ENCODE data around the gene PSD2. TPM values are rescaled to one million over a fixed set of nuclear protein-coding genes. Genes with fewer than 3 reads are reported as not detected.

PSD2 gene
- total RNA-seq, 1 experiment from 2014 or later: not detected

DNA sequence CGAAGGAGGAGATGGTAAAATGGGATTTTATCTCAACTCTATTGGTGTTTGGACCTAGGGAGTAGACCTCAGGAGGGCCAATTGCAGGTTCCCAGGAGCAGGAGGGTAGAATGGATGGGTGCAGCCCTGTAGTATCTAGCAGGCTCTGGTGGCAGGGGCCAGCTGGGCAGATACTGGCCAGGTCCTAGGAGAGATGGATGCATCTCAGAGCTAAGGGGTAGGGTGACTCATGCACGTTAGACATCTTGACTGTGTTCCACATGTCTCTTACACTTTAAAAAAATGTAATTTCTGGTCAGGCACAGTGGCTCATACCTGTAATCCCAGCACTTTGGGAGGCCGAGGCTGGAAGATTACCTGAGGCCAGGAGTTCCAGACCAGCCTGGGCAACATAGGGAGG is 22.4 kb downstream of the PSD2 start:
- Histone ChIP-seq H3K4me1 (ENCODE audit: low read length) (no peaks in the 10 kb centered on the region), H3K4me3 (ENCODE audit: low read length) (no peak overlapping the region), H3K9me3 (ENCODE audit: low read length) (no peaks in the 10 kb centered on the region), H4K20me1 (ENCODE audit: insufficient read depth, low read depth, low read length) (no peaks in the 10 kb centered on the region), H3K9me2 (replicated peaks; ENCODE audit: insufficient read depth, low read length) (no peaks in the 10 kb centered on the region), H3K27ac (ENCODE audit: low read length) (no peak overlapping the region), H3K36me3 (ENCODE audit: insufficient read depth, low read length) (no peaks in the 10 kb centered on the region), H3K9ac (ENCODE audit: low read length) (no peak overlapping the region), H2AFZ (ENCODE audit: low read length) (no peak overlapping the region), H3K27me3 (ENCODE audit: low read length) (no peaks in the 10 kb centered on the region; the same call in 1 of the 2 replicates), H3K79me2 (ENCODE audit: low read length) (no peaks in the 10 kb centered on the region), H3K4me2 (ENCODE audit: low read depth, low read length, poor library complexity, severe bottlenecking) (no peak overlapping the region)
- DNase-seq: no peak

DNA sequence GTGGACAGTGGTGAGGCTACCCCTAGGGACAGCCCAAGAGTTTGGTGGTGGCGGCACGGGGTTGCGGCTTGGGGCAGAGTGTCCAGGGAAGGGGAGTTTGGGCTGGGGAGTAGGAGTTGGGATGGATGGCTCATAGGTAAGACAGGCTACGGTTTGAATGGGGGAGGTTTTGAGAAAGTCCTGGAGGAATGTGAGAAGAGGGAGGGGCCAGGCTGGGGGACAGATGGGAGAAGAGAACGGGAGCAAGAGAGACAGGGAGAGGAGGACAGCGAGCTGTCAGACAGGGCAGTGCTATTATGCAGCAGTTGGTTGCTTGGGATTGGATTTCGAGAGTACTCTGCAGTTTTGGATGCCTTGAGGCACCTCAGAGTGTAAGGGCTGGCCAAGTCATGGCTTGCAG is 24.5 kb downstream of the PSD2 start:
- Histone ChIP-seq H3K9ac (ENCODE audit: low read length) (no peak overlapping the region), H3K27ac (ENCODE audit: low read length) (no peak overlapping the region), H3K36me3 (ENCODE audit: insufficient read depth, low read length) (no peaks in the 10 kb centered on the region), H3K9me2 (replicated peaks; ENCODE audit: insufficient read depth, low read length) (no peaks in the 10 kb centered on the region), H3K79me2 (ENCODE audit: low read length) (no peaks in the 10 kb centered on the region), H3K4me1 (ENCODE audit: low read length) (no peaks in the 10 kb centered on the region), H4K20me1 (ENCODE audit: insufficient read depth, low read depth, low read length) (no peaks in the 10 kb centered on the region), H3K4me2 (ENCODE audit: low read depth, low read length, poor library complexity, severe bottlenecking) (no peak overlapping the region), H2AFZ (ENCODE audit: low read length) (no peak overlapping the region), H3K4me3 (ENCODE audit: low read length) (no peak overlapping the region), H3K27me3 (ENCODE audit: low read length) (no peaks in the 10 kb centered on the region; the same call in 1 of the 2 replicates), H3K9me3 (ENCODE audit: low read length) (no peaks in the 10 kb centered on the region)
- no peak for DNase-seq

DNA sequence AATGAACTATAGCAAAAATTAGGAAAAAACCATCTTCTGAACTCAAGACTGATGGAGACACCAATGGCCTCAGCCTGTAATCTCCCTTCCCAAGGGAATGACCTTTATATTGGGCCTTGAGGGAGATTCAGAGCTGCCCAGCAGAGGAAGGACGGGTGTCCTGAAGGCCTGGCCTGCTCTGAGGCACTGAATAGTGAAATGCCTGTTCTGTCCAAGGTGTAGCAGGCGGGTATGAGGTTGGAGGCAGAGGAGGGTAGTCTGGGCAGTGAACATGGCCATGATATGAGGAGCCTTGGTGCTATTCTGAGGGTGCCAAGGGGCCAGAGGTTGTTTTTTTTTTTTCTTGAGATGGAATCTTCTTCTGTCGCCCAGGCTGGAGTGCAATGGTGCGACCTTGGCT is 25.0 kb downstream of the PSD2 start:
- no peaks in the 10 kb centered on the region for H3K36me3 ChIP-seq (ENCODE audit: insufficient read depth, low read length)
- no peaks in the 10 kb centered on the region for H3K79me2 ChIP-seq (ENCODE audit: low read length)
- no peak for DNase-seq
- H3K27me3 ChIP-seq (ENCODE audit: low read length): no peaks in the 10 kb centered on the region; the same call in 1 of the 2 replicates
- H3K9me3 ChIP-seq (ENCODE audit: low read length): no peaks in the 10 kb centered on the region
- H3K4me2 ChIP-seq (ENCODE audit: low read depth, low read length, poor library complexity, severe bottlenecking): no peak overlapping the region
- no peaks in the 10 kb centered on the region for H4K20me1 ChIP-seq (ENCODE audit: insufficient read depth, low read depth, low read length)
- H3K27ac ChIP-seq (ENCODE audit: low read length): no peak overlapping the region
- no peak overlapping the region for H2AFZ ChIP-seq (ENCODE audit: low read length)
- no peak overlapping the region for H3K4me3 ChIP-seq (ENCODE audit: low read length)
- H3K9me2 ChIP-seq (replicated peaks; ENCODE audit: insufficient read depth, low read length): no peaks in the 10 kb centered on the region
- H3K9ac ChIP-seq (ENCODE audit: low read length): no peak overlapping the region
- H3K4me1 ChIP-seq (ENCODE audit: low read length): no peaks in the 10 kb centered on the region

DNA sequence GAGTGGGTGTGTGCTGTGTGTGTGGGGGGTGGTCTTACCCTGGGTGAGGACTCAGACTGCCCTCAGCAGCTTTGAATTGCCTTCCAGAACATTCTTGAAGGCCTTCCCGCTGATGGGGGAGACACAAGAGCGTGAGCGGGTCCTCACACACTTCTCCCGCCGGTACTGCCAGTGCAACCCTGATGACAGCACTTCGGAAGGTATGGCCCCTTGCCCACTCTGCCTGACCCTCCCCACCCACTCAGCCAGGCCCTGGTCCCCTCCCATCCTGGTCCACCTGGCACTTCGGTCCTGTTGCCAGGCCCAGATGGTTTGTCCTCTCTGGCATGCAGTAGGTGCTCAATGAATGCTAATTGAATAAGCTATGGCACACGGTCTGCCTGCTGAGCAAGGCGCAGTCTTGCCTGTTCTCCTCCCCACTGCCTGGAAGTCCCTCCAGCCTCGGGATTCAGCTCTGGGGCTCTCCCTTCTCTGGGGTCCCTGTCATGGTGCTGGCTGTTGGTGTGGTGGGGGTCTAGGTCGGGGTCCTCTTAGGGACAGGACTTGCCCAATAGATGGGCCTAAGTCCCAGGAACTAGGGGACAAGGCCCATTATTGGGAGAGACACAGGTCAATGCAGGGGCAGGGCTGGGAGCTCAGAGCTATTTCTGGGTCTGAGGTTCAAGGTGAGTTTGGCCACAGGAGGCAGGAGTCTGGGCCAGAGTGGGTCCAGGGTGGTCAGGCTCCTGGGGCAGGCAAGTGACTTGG is 26.4 kb downstream of the PSD2 start:
- Histone ChIP-seq H3K79me2 (ENCODE audit: low read length) (no peaks in the 10 kb centered on the region), H2AFZ (ENCODE audit: low read length) (no peak overlapping the region), H3K4me2 (ENCODE audit: low read depth, low read length, poor library complexity, severe bottlenecking) (no peak overlapping the region), H3K9ac (ENCODE audit: low read length) (no peak overlapping the region), H4K20me1 (ENCODE audit: insufficient read depth, low read depth, low read length) (no peaks in the 10 kb centered on the region), H3K9me2 (replicated peaks; ENCODE audit: insufficient read depth, low read length) (no peaks in the 10 kb centered on the region), H3K27me3 (ENCODE audit: low read length) (no peaks in the 10 kb centered on the region; the same call in 1 of the 2 replicates), H3K27ac (ENCODE audit: low read length) (no peak overlapping the region), H3K9me3 (ENCODE audit: low read length) (no peaks in the 10 kb centered on the region), H3K4me1 (ENCODE audit: low read length) (no peaks in the 10 kb centered on the region), H3K4me3 (ENCODE audit: low read length) (no peak overlapping the region), H3K36me3 (ENCODE audit: insufficient read depth, low read length) (no peaks in the 10 kb centered on the region)
- no peak for DNase-seq

DNA sequence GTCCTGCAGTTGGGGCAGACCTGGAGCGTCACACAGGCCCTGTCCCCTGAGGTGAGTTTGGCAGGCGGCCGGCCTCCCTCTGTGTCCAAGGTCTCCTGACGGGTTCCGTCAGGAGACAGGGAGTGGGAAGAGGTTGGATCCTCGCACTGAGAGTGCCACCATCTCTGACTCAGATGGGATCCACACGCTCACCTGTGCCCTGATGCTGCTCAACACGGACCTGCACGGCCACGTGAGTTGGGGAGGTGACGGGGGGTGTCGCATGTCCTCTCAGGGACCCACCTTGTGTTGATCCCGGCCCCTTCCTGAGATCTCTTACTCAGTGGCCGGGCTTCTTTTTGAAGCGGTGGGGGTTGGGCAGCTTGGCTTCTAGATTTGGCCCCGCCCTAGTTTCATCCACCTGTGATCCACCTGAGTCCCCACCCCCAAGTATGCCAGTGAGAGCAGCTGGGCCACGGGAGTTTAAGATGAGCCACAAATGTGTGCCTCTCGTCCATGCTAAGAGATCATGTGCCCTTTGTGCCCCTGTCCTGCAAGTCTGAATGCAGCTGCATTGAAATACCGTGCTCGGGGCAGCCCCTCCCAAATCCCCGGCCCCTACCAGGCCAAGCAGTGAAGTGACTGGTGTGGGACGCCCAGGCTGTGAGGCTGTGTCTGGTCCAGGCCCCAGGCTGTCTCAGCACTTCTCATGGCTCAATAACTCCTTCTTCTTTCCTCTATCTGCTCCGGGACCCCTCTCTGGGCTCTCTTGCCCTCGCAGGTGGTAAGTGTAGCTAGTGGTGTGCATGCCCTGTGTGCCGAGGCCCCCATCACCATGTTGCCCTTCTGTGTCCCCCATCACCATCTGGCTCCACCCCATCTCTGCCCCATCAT is 27.2 kb downstream of the PSD2 start:
- H3K27me3 ChIP-seq (ENCODE audit: low read length): no peaks in the 10 kb centered on the region; the same call in 1 of the 2 replicates
- no peak overlapping the region for H2AFZ ChIP-seq (ENCODE audit: low read length)
- no peaks in the 10 kb centered on the region for H3K36me3 ChIP-seq (ENCODE audit: insufficient read depth, low read length)
- no peaks in the 10 kb centered on the region for H3K4me1 ChIP-seq (ENCODE audit: low read length)
- H3K27ac ChIP-seq (ENCODE audit: low read length): no peak overlapping the region
- no peaks in the 10 kb centered on the region for H4K20me1 ChIP-seq (ENCODE audit: insufficient read depth, low read depth, low read length)
- H3K79me2 ChIP-seq (ENCODE audit: low read length): no peaks in the 10 kb centered on the region
- H3K4me2 ChIP-seq (ENCODE audit: low read depth, low read length, poor library complexity, severe bottlenecking): no peak overlapping the region
- no peaks in the 10 kb centered on the region for H3K9me3 ChIP-seq (ENCODE audit: low read length)
- H3K9me2 ChIP-seq (replicated peaks; ENCODE audit: insufficient read depth, low read length): no peaks in the 10 kb centered on the region
- DNase-seq: no peak
- H3K4me3 ChIP-seq (ENCODE audit: low read length): no peak overlapping the region
- no peak overlapping the region for H3K9ac ChIP-seq (ENCODE audit: low read length)

DNA sequence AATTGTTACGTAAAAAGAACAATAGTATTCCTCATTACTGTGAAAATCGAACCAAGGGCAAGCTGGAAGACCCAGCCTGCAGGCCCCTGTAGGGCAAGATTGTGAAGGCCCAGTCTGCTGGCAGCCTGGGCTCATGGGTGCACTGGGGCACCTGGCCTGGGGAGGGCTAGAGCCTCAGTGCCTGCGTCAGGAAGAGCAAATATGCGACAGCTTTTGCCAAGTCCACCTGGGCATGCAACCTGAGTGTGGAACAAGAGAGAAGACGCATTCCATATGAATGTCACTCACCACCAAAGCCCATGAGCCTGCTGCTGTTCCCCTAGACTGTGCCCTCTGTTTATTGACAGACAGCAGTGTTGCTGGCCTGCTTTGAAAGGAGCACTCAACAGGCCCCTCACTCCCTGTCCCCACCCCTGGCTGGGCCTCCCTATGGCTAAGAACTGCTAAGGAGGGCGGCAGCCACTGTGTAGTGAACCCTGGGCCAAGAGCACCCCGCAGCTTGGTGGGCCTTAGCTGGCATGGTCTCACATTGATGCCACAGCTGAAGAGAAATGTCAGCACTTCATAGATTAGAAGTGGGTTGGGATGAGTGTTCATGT is 28.2 kb downstream of the PSD2 start:
- no peaks in the 10 kb centered on the region for H4K20me1 ChIP-seq (ENCODE audit: insufficient read depth, low read depth, low read length)
- no peak overlapping the region for H2AFZ ChIP-seq (ENCODE audit: low read length)
- H3K4me2 ChIP-seq (ENCODE audit: low read depth, low read length, poor library complexity, severe bottlenecking): no peak overlapping the region
- no peaks in the 10 kb centered on the region for H3K9me3 ChIP-seq (ENCODE audit: low read length)
- no peaks in the 10 kb centered on the region for H3K79me2 ChIP-seq (ENCODE audit: low read length)
- H3K9ac ChIP-seq (ENCODE audit: low read length): no peak overlapping the region
- no peaks in the 10 kb centered on the region for H3K4me1 ChIP-seq (ENCODE audit: low read length)
- DNase-seq: no peak
- H3K36me3 ChIP-seq (ENCODE audit: insufficient read depth, low read length): no peaks in the 10 kb centered on the region
- H3K9me2 ChIP-seq (replicated peaks; ENCODE audit: insufficient read depth, low read length): no peaks in the 10 kb centered on the region
- H3K27me3 ChIP-seq (ENCODE audit: low read length): no peaks in the 10 kb centered on the region; the same call in 1 of the 2 replicates
- no peak overlapping the region for H3K27ac ChIP-seq (ENCODE audit: low read length)
- H3K4me3 ChIP-seq (ENCODE audit: low read length): no peak overlapping the region

DNA sequence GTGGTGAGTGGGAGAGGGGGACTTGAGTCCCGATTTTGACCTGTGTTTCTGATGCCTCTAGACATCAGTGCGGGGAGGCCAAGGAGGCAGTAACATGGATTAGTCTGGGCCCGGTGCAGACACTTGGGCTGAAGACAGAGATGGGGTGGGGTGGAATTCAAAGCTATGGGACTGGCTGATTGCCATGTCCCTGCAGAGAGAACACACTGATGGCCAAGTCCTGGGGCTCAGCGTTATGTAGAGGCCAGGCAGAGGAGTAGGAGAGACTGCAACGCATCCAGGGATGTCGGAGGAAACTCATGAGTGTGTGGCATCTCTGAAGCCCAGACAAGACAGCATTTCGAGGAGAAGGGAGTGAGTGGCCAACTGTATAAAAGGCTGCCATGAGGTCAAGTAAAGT is 30.1 kb downstream of the PSD2 start:
- H4K20me1 ChIP-seq (ENCODE audit: insufficient read depth, low read depth, low read length): no peaks in the 10 kb centered on the region

More for the DNA sequence above, 30.1 kb downstream of the PSD2 start:
- H3K27ac ChIP-seq (ENCODE audit: low read length): no peak overlapping the region
- H3K9ac ChIP-seq (ENCODE audit: low read length): no peak overlapping the region
- no peaks in the 10 kb centered on the region for H3K79me2 ChIP-seq (ENCODE audit: low read length)
- no peaks in the 10 kb centered on the region for H3K9me3 ChIP-seq (ENCODE audit: low read length)
- no peaks in the 10 kb centered on the region for H3K27me3 ChIP-seq (ENCODE audit: low read length)
- no peak overlapping the region for H3K4me3 ChIP-seq (ENCODE audit: low read length)
- H3K4me2 ChIP-seq (ENCODE audit: low read depth, low read length, poor library complexity, severe bottlenecking): no peak overlapping the region
- no peaks in the 10 kb centered on the region for H3K9me2 ChIP-seq (replicated peaks; ENCODE audit: insufficient read depth, low read length)
- no peak for DNase-seq
- no peaks in the 10 kb centered on the region for H3K4me1 ChIP-seq (ENCODE audit: low read length)
- H3K36me3 ChIP-seq (ENCODE audit: insufficient read depth, low read length): no peaks in the 10 kb centered on the region
- no peak overlapping the region for H2AFZ ChIP-seq (ENCODE audit: low read length)

Data from Karpas-422 (cell line).